K562 treated with DMSO at 1 percent for 24 hours (cell line): ENCODE data around the gene PJVK. TPM values are rescaled to one million over a fixed set of nuclear protein-coding genes. Genes with fewer than 3 reads are reported as not detected.

Source experiments
- total RNA-seq: library from RNA; unstranded; fragments of 300-600 nt; gene quantifications from 2 replicates; pipeline ENCODE4 v1.2.3, GENCODE V29; 2022; ENCODE audit warnings: low read depth; ENCODE audit not compliant: insufficient read depth

The PJVK gene, protein sequence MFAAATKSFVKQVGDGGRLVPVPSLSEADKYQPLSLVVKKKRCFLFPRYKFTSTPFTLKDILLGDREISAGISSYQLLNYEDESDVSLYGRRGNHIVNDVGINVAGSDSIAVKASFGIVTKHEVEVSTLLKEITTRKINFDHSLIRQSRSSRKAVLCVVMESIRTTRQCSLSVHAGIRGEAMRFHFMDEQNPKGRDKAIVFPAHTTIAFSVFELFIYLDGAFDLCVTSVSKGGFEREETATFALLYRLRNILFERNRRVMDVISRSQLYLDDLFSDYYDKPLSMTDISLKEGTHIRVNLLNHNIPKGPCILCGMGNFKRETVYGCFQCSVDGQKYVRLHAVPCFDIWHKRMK
- total RNA-seq: 0.79 and 0.94 TPM in 2 replicates

GRCh38 chr2:178450774-178451525 lies at the start of gene PJVK, which contains the start of gene PRKRA:
Gene PJVK, plus strand, starts transcription at chr2:178451378. Its CDS starts 2,032 bp downstream, at chr2:178453410.
Gene PRKRA, minus strand, starts transcription at chr2:178451175. Its CDS starts 145 bp downstream, at chr2:178451030.

GRCh38 chr2:178478439-178479274 lies 27.5 kb downstream of the PJVK start, which contains the start of gene FKBP7:
Gene FKBP7, minus strand, starts transcription at chr2:178478600. Its CDS starts 101 bp downstream, at chr2:178478499.

DNA sequence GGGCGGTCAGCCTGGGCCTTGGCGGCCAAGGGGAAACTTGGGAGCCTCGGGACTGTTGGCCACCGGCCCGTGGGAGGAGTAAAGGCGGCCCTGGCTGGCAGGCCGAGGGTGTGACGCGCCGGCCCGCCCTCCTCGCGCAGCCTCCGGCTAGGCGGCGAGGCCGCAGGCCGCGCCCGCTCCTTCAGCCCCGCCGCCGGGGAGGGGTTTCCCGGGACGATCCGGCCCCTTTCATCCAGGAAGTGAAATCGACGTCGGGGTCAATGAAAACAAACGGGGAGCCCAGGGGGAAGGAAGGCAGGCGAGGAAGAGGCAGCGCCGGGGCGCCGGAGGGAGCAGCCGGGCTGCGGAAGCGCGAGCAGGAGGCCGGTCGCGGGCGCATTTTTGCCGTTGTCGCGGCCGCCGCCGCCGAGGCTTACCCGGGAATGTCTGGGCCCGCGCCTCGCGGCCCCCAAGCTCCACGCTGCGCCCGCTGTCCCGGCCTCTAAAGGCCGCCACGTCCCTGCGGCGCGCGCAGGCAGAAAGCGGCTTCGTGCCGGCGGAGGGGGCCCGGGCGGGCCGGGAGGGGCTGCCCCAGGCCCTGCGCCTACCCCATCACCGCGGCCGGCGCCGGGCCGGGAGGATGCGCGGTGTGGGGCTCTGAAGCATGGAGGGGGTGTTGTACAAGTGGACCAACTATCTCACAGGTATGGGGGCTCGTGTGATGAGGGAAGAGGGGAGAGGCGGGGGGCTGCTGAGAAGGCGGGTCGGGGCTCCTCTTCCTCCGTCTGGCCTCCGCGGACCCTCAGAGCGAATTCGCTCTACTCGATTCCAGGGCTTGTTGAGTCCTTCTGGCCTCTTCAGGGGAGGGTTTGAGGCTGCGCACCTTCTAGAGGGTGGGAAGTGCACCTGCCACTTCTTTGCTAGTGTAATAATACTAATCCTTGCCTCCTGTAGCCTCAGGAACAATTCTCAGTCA lies 29.3 kb downstream of the PJVK start, which contains the start of gene PLEKHA3:
PLEKHA3 (plus strand) TSS at position 231 of the 955 bp plus-strand sequence; CDS start at position 644, 413 bp downstream.

Other genes starting within 250 kb of the PJVK start
- 40.6 and 46.6 TPM in 2 replicates for gene PRKRA, start 203 bp upstream of the PJVK start, total RNA-seq
- 3.7 and 4.5 TPM in 2 replicates for gene FKBP7, start 27.2 kb downstream of the PJVK start, total RNA-seq
- 9.9 and 10.1 TPM in 2 replicates for gene PLEKHA3, start 29.1 kb downstream of the PJVK start, total RNA-seq